ENCODE measurements around the gene SNX3.

GRCh38 chr6:108179741-108180140 lies 81.1 kb downstream of the SNX3 start:
- TF ChIP-seq CTCF (conservative IDR thresholded peaks at IDR 0.05; ENCODE audit: low read depth, low read length) (no peak), EZH2 (IDR thresholded peaks at IDR 0.05; ENCODE audit: low read length, unreplicated experiment) (no peak)
